Ovary (tissue), 9 donors: Measurements from ENCODE around the gene CTCFL. TPM values are rescaled to one million over a fixed set of nuclear protein-coding genes. Genes with fewer than 3 reads are reported as not detected.

Source experiments
- DNase-seq, 5 donors: peaks; one replicate each; pipeline ENCODE4 v3.0.0-alpha.2; 2019 to 2020
- H3K27ac ChIP-seq, 2 donors: fragments of 200-600 bp; one replicate each; pipeline versions ENCODE4 v1.5.1 to v1.8.0; 2019 to 2022
- H3K27me3 ChIP-seq: fragments of 200-600 bp; one replicate; pipeline ENCODE4 v1.8.0; 2022
- H3K36me3 ChIP-seq: fragments of 200-600 bp; sonication (generic); one replicate; pipeline ENCODE4 v1.5.1; 2019
- H3K4me1 ChIP-seq: one replicate; pipeline ENCODE4 v1.8.1; 2013; ENCODE audit warnings: mild to moderate bottlenecking, moderate library complexity; ENCODE audit not compliant: insufficient read depth
- H3K4me3 ChIP-seq: fragments of 200-600 bp; sonication (generic); one replicate; pipeline ENCODE4 v1.5.1; 2017
- H3K9me3 ChIP-seq, 2 donors: fragments of 200-600 bp in 1 of 2; sonication (generic) in 1 of 2; one replicate each; pipeline versions ENCODE4 v1.5.1 to v1.8.1; 2013 to 2019; ENCODE audit warnings: mild to moderate bottlenecking in 1 of 2, moderate library complexity in 1 of 2
- CTCF ChIP-seq, 3 donors: fragments of 450-650 bp in 2 of 3; fragments of 200-600 bp in 1 of 3; IDR thresholded peaks; one replicate each; pipeline versions ENCODE4 v1.5.1 to v1.8.0; 2016 to 2022; ENCODE audit warnings: antibody characterized with exemption in 3 of 3, mild to moderate bottlenecking in 1 of 3
- EP300 ChIP-seq: sonication (generic); formaldehyde crosslinking; IDR thresholded peaks from one replicate; pipeline ENCODE4 v1.6.1; 2017; ENCODE audit warnings: antibody characterized with exemption
- POLR2A ChIP-seq: fragments of 450-650 bp; IDR thresholded peaks from one replicate; pipeline ENCODE4 v1.6.1; 2017; ENCODE audit warnings: antibody characterized with exemption, mild to moderate bottlenecking, moderate library complexity
- WGBS, 3 donors: extraction: QIAGEN DNeasy Blood & Tissue Kit in 1 of 3; methylation state at CpG; one replicate each; pipeline versions ENCODE4 v1.1.5 to v1.1.7; 2013 to 2017; 5-methylcytosine and 5-hydroxymethylcytosine counted together
- intact Hi-C, 4 donors: fragments of 100-400 bp; cut with DNase I; formaldehyde crosslinking; loops; one replicate each; pipeline versions ENCODE4 v1.11.0 to v1.15.1; 2022 to 2023
- polyA plus RNA-seq, 2 donors: library from polyadenylated mRNA; stranded (reverse); fragments of 200-250 nt in 1 of 2; fragments of 350-450 nt in 1 of 2; fragmentation: Illumina TruSeq in 1 of 2; extraction: RNeasy Lipid Tissue Mini Kit (QIAGEN cat#74804) in 1 of 2; gene quantifications; one replicate each; pipeline ENCODE4 v1.2.3, GENCODE V29; 2013 to 2014
- total RNA-seq, 7 donors: library from RNA; depleted of rRNA in 2 of 7; stranded (reverse); fragments of >200 nt in 2 of 7; fragmentation: NEBNext Ultra II Directional in 3 of 7; extraction: Animal tissue kit (Norgen Biotek cat#: 25700) in 3 of 7; gene quantifications; one replicate each; pipeline versions ENCODE4 v1.1.0 to v1.2.4, GENCODE V29; 2016 to 2023
- donor health status: DM: no; HTN: no; CAD: no; lungs with moderate emphysema.
- donor health status: DM: no; HTN: no; CAD: no.
- donor health status: Bipolar disorder and iron deficiency.
- donor health status: DM: yes; HTN: yes; CAD: no.
- donor health status: DM: no; HTN: no; CAD: no.
- donor health status: DM: yes; HTN: yes; CAD: no.

CTCFL gene
- total and polyA plus RNA-seq, 9 donors: 0.01 to 0.92 (median 0.17) TPM; not detected in 5

DNA sequence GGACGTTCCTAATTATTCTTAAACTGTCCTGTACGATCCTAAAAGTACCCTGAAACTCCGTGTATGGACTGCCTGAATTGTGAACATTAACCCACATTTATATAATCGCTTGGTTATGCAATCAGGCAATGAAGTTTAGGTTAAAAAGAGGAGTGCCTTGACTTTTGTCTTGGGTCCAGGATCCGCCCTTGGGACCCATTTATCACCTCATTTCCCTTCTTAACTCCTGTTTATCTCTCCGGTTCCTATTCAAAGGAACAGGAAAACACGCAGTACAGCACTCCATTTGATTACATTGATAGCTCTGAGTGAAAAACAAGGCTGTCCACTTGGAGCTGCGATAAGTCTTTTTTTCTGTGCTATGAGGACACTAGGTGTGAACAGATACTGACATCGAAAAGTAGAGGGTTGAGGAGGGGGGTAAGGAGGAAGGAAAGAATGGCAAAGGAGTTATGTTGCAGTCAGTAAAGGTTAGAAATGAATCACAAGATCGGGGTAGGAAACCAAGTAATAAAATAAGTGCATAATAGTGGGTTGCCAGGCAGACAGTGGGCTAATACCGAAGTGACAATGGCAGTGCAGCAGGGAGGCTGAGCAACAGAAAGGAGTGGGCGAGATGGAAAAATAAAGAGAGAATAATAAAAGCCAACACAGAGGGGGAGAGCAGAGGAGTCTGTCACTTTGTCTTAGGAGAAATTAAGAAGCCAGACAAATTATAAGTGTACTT is 20.1 kb upstream of the CTCFL start:
- H3K4me3 ChIP-seq: no peak overlapping the region
- H3K27ac ChIP-seq: no peak overlapping the region

DNA sequence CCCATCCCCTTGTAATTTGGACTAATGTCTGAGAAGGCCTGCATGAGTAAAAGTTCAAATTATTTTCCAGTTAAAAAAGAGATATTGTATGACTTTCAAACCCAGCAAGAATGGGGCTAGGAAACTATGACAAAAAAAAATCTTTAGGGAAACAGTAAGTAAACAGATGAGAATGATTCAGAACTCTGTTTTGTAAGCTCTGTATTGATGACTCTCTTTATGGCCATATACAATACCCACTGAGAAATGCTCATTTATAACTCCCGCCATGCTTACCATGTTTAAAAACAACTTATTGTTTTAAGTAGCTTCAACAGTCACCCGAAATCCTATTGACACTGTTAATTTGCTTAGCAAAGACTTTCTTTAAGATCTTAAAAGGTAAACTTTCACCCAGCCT is 18.8 kb upstream of the CTCFL start:
- H3K9me3 ChIP-seq: peaks cover 0 to 2% of the 10 kb centered on the region in 2 donors
- no peak for TF ChIP-seq EP300
- TF ChIP-seq CTCF (IDR thresholded peaks at IDR 0.05): no peak
- TF ChIP-seq POLR2A: no peak
- no peak overlapping the region for H3K4me3 ChIP-seq

More for the DNA sequence above, 20.1 kb upstream of the CTCFL start:
- intact Hi-C loops: no loop called here
- Histone ChIP-seq H3K4me1 (no peaks in the 10 kb centered on the region), H3K27me3 (no peaks in the 10 kb centered on the region), H3K36me3 (no peaks in the 10 kb centered on the region), H3K9me3 (no peaks in the 10 kb centered on the region)
- no peak for TF ChIP-seq CTCF (IDR thresholded peaks at IDR 0.05)
- TF ChIP-seq EP300: no peak
- no peak for TF ChIP-seq POLR2A
- DNase-seq: no peak
- 63 to 72% (median 65%) methylated on average over 12 of the region's 12 CpGs for WGBS, 3 donors

GRCh38 chr20:57540890-57541580 is 16.1 kb upstream of the CTCFL start:
- no peaks in the 10 kb centered on the region for H3K4me1 ChIP-seq

More for the DNA sequence above, 18.8 kb upstream of the CTCFL start:
- no peaks in the 10 kb centered on the region for H3K36me3 ChIP-seq
- H3K27ac ChIP-seq: no peak overlapping the region
- no peak for DNase-seq
- H3K27me3 ChIP-seq: no peaks in the 10 kb centered on the region
- no peaks in the 10 kb centered on the region for H3K4me1 ChIP-seq
- 67 to 93% (median 84%) methylated on average over 2 of the region's 2 CpGs for WGBS, 3 donors
- intact Hi-C loops: no loop called here

DNA sequence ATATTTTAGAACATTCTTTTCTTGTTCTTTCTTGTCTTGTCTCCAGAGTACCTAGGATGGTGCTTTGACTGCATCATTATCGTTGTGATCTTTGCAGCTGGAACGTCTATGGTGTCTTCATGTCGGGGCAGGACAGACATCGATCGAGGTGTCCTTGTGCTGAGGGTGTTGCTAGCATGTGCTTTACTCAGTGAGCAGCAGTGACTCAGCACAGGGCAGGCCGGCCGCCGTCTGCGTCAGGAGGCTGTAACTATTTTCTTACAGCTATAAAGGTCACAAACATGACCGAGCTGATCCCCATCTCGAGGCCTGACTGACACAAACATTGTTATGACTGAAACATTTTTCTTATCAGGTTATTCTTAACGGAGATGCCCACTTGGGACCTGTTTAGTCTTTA is 14.9 kb upstream of the CTCFL start:
- 70 to 80% (median 79%) methylated on average over 12 of the region's 12 CpGs for WGBS, 3 donors
- no peaks in the 10 kb centered on the region for H3K36me3 ChIP-seq

More at GRCh38 chr20:57540890-57541580, 16.1 kb upstream of the CTCFL start:
- H3K36me3 ChIP-seq: no peaks in the 10 kb centered on the region
- H3K27me3 ChIP-seq: no peaks in the 10 kb centered on the region
- peaks cover 0 to 10% of the 10 kb centered on the region in 2 donors for H3K9me3 ChIP-seq
- H3K4me3 ChIP-seq: no peak overlapping the region
- intact Hi-C loops: no loop called here
- WGBS, 3 donors: 51 to 62% (median 58%) methylated on average over 17 of the region's 17 CpGs
- H3K27ac ChIP-seq: no peak overlapping the region
- DNase-seq: no peak
- TF ChIP-seq CTCF (IDR thresholded peaks at IDR 0.05): no peak
- no peak for TF ChIP-seq EP300
- no peak for TF ChIP-seq POLR2A

More for the DNA sequence above, 14.9 kb upstream of the CTCFL start:
- TF ChIP-seq POLR2A (no peak), CTCF (IDR thresholded peaks at IDR 0.05) (no peak), EP300 (no peak)
- no peak for DNase-seq
- Histone ChIP-seq H3K27ac (no peak overlapping the region), H3K27me3 (no peaks in the 10 kb centered on the region), H3K9me3 (peaks cover 0 to 10% of the 10 kb centered on the region in 2 donors), H3K4me3 (no peak overlapping the region), H3K4me1 (no peaks in the 10 kb centered on the region)
- intact Hi-C loops: no loop called here
